SU-DHL-6 (cell line): ENCODE measurements around the gene TFEB.

Source experiments
- EZH2phosphoT487 ChIP-seq: fragments of 200-600 bp; sonication (generic), shearing (Covaris generic); conservative IDR thresholded peaks from 2 replicates; pipeline ENCODE4 v1.6.1; 2018; ENCODE audit warnings: mild to moderate bottlenecking, antibody characterized with exemption, low read length, moderate library complexity, mixed read lengths
- TF ChIP-seq, protein P1 (sequence below): fragments of 200-600 bp; sonication (generic); IDR thresholded peaks from one replicate; pipeline ENCODE4 v1.5.1; 2017; ENCODE audit warnings: antibody characterized with exemption, mild to moderate bottlenecking, low read length, moderate library complexity; ENCODE audit not compliant: insufficient read depth, poor library complexity, severe bottlenecking

DNA sequence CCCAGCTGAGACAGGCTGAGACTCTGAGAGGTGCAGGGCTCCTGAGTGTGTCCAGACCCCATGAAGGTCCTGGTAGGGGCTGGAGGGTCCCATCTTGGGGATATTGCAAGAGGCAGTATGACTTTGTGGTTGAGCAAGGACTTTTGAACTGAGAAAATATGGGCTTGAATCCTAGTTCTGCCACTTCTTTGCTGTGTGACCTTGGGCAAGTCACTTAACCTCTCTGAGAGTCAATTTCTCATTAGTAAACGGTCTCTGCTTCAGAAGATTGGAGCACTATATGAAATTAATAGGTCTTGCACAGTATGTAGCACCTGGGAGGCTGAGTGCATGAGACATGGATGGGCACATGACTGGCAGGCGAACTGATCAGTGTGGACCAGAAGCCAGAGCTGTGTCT is 42.7 kb downstream of the TFEB start:
- TF ChIP-seq, protein P1, sequence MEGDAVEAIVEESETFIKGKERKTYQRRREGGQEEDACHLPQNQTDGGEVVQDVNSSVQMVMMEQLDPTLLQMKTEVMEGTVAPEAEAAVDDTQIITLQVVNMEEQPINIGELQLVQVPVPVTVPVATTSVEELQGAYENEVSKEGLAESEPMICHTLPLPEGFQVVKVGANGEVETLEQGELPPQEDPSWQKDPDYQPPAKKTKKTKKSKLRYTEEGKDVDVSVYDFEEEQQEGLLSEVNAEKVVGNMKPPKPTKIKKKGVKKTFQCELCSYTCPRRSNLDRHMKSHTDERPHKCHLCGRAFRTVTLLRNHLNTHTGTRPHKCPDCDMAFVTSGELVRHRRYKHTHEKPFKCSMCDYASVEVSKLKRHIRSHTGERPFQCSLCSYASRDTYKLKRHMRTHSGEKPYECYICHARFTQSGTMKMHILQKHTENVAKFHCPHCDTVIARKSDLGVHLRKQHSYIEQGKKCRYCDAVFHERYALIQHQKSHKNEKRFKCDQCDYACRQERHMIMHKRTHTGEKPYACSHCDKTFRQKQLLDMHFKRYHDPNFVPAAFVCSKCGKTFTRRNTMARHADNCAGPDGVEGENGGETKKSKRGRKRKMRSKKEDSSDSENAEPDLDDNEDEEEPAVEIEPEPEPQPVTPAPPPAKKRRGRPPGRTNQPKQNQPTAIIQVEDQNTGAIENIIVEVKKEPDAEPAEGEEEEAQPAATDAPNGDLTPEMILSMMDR: no peak
- no peak for TF ChIP-seq EZH2phosphoT487
